GM12892 (cell line): ENCODE measurements around the gene KRTAP10-4.

Experiments used
- POLR2A ChIP-seq: IDR thresholded peaks from 2 replicates; pipeline ENCODE4 v1.6.1; 2011; ENCODE audit warnings: low read depth, low read length, control low read depth
- TAF1 ChIP-seq: IDR thresholded peaks from 2 replicates; pipeline ENCODE4 v1.6.1; 2011; ENCODE audit warnings: low read depth, mild to moderate bottlenecking, control low read depth, low read length, borderline replicate concordance

DNA sequence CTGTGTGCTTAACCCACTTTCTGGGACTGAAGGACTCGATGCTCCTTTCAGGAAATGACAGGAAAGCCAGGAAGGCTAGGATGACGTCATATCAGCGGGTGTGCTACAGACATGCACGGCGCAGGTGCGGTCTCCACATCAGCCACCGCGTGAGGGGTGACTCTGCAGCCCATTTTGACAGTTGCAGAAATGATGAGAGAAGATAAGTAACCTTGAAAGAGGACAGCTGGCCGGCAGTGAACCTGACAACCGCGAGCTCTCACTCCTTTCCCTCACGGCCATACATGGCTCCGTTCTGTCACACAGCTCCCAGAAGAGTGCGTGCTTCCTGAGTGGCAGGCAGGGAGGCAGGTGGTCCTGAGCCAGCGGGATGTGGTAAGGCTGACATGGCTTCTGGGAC is 8.5 kb downstream of the KRTAP10-4 start:
- TF ChIP-seq POLR2A (no peak), TAF1 (no peak)
